ES-I3 (cell line): ENCODE results near the gene ABCB1.

Source experiments
- H3K36me3 ChIP-seq: 2 replicates; pipeline ENCODE4 v1.6.1; 2013; ENCODE audit warnings: mild to moderate bottlenecking, low read length, control low read depth, moderate library complexity; ENCODE audit not compliant: insufficient read depth
- H3K4me1 ChIP-seq: 2 replicates; pipeline ENCODE4 v1.6.1; 2013; ENCODE audit warnings: mild to moderate bottlenecking, control low read depth, low read length; ENCODE audit not compliant: insufficient read depth
- H3K9ac ChIP-seq: 2 replicates; pipeline ENCODE4 v1.6.1; 2013; ENCODE audit warnings: low read depth, mild to moderate bottlenecking, low read length, moderate library complexity
- H3K9me3 ChIP-seq: 2 replicates; pipeline ENCODE4 v1.6.1; 2013; ENCODE audit warnings: mild to moderate bottlenecking, low read length, moderate library complexity; ENCODE audit not compliant: control insufficient read depth, insufficient read depth

ABCB1 gene

GRCh38 chr7:87517136-87517815, 83.4 kb downstream of the ABCB1 start:
- H3K36me3 ChIP-seq, result no peaks in the 10 kb centered on the region
- no peaks in the 10 kb centered on the region for H3K4me1 ChIP-seq
- no peaks in the 10 kb centered on the region for H3K9me3 ChIP-seq
- H3K9ac ChIP-seq, result no peak overlapping the region

- no peaks in the 10 kb centered on the region for H3K36me3 ChIP-seq
- no peaks in the 10 kb centered on the region for H3K4me1 ChIP-seq
- H3K9me3 ChIP-seq, result no peaks in the 10 kb centered on the region
- H3K9ac ChIP-seq, result no peak overlapping the region
Observed at GRCh38 chr7:87513735-87514335, 86.8 kb downstream of the ABCB1 start.

- Histone ChIP-seq H3K36me3 (no peaks in the 10 kb centered on the region), H3K9me3 (no peaks in the 10 kb centered on the region), H3K4me1 (no peaks in the 10 kb centered on the region), H3K9ac (no peak overlapping the region)
Observed at GRCh38 chr7:87512906-87513305, 87.8 kb downstream of the ABCB1 start.

GRCh38 chr7:87511510-87511909, 89.2 kb downstream of the ABCB1 start:
- Histone ChIP-seq H3K4me1 (no peaks in the 10 kb centered on the region), H3K9me3 (no peaks in the 10 kb centered on the region), H3K9ac (no peak overlapping the region), H3K36me3 (no peaks in the 10 kb centered on the region)

- Histone ChIP-seq H3K9ac (no peak overlapping the region), H3K4me1 (no peaks in the 10 kb centered on the region), H3K36me3 (no peaks in the 10 kb centered on the region), H3K9me3 (no peaks in the 10 kb centered on the region)
Observed at GRCh38 chr7:87510411-87510875, 90.2 kb downstream of the ABCB1 start.

- H3K9ac ChIP-seq, result no peak overlapping the region
- no peaks in the 10 kb centered on the region for H3K36me3 ChIP-seq
- H3K9me3 ChIP-seq, result no peaks in the 10 kb centered on the region
- no peaks in the 10 kb centered on the region for H3K4me1 ChIP-seq
Observed at GRCh38 chr7:87507446-87507845, 93.2 kb downstream of the ABCB1 start.

- Histone ChIP-seq H3K9me3 (no peaks in the 10 kb centered on the region), H3K4me1 (no peaks in the 10 kb centered on the region), H3K36me3 (no peaks in the 10 kb centered on the region), H3K9ac (no peak overlapping the region)
Observed at GRCh38 chr7:87506246-87507180, 94.2 kb downstream of the ABCB1 start.

GRCh38 chr7:87505557-87506245, 95.0 kb downstream of the ABCB1 start:
- Histone ChIP-seq H3K9ac (no peak overlapping the region), H3K9me3 (no peaks in the 10 kb centered on the region), H3K4me1 (no peaks in the 10 kb centered on the region), H3K36me3 (no peaks in the 10 kb centered on the region)

GRCh38 chr7:87505122-87505521, 95.6 kb downstream of the ABCB1 start:
- H3K4me1 ChIP-seq, result no peaks in the 10 kb centered on the region
- no peaks in the 10 kb centered on the region for H3K9me3 ChIP-seq
- H3K9ac ChIP-seq, result no peak overlapping the region
- no peaks in the 10 kb centered on the region for H3K36me3 ChIP-seq

- H3K36me3 ChIP-seq, result no peaks in the 10 kb centered on the region
- no peak overlapping the region for H3K9ac ChIP-seq
- H3K4me1 ChIP-seq, result no peaks in the 10 kb centered on the region
- H3K9me3 ChIP-seq, result no peaks in the 10 kb centered on the region
Observed at GRCh38 chr7:87499494-87499893, 101.2 kb downstream of the ABCB1 start.

GRCh38 chr7:87498893-87499292, 101.8 kb downstream of the ABCB1 start:
- Histone ChIP-seq H3K4me1 (no peaks in the 10 kb centered on the region), H3K9me3 (no peaks in the 10 kb centered on the region), H3K36me3 (no peaks in the 10 kb centered on the region), H3K9ac (no peak overlapping the region)

- Histone ChIP-seq H3K9me3 (no peaks in the 10 kb centered on the region), H3K9ac (no peak overlapping the region), H3K4me1 (no peaks in the 10 kb centered on the region), H3K36me3 (no peaks in the 10 kb centered on the region)
Observed at GRCh38 chr7:87497482-87497881, 103.2 kb downstream of the ABCB1 start.

- H3K4me1 ChIP-seq, result no peaks in the 10 kb centered on the region
Observed at GRCh38 chr7:87495366-87495765, 105.3 kb downstream of the ABCB1 start.

GRCh38 chr7:87494454-87494853, 106.2 kb downstream of the ABCB1 start:
- Histone ChIP-seq H3K4me1 (no peaks in the 10 kb centered on the region), H3K36me3 (no peaks in the 10 kb centered on the region), H3K9me3 (no peaks in the 10 kb centered on the region), H3K9ac (no peak overlapping the region)

More at GRCh38 chr7:87495366-87495765, 105.3 kb downstream of the ABCB1 start:
- no peaks in the 10 kb centered on the region for H3K36me3 ChIP-seq
- no peaks in the 10 kb centered on the region for H3K9me3 ChIP-seq
- H3K9ac ChIP-seq, result no peak overlapping the region
